LNCAP (cell line): Measurements from ENCODE around the gene SGCE.

Source experiments
- TF ChIP-seq, protein P1 (sequence below): fragments of 450-650 bp; IDR thresholded peaks from 2 replicates; pipeline ENCODE4 v1.5.1; 2017; ENCODE audit warnings: mild to moderate bottlenecking

SGCE gene

DNA sequence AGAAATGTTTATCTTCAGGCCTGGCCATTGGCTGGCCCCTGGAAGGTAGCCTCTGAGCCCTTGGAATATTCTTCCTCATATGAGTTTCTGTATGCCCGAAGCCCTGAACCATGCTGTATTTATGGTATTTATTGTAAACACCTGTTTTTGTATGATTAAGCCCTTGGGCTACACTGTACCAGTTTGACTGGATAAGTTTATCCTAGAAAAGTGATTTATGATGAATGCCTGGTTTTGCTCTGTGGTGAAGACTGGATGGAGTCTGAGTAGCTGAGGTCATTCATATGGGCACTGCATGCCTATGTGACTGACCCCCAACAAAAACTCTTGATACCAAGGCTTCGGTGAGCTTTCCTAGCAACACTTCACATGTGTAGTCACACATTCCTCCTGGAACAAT lies 79.6 kb downstream of the SGCE start:
- TF ChIP-seq, protein P1, sequence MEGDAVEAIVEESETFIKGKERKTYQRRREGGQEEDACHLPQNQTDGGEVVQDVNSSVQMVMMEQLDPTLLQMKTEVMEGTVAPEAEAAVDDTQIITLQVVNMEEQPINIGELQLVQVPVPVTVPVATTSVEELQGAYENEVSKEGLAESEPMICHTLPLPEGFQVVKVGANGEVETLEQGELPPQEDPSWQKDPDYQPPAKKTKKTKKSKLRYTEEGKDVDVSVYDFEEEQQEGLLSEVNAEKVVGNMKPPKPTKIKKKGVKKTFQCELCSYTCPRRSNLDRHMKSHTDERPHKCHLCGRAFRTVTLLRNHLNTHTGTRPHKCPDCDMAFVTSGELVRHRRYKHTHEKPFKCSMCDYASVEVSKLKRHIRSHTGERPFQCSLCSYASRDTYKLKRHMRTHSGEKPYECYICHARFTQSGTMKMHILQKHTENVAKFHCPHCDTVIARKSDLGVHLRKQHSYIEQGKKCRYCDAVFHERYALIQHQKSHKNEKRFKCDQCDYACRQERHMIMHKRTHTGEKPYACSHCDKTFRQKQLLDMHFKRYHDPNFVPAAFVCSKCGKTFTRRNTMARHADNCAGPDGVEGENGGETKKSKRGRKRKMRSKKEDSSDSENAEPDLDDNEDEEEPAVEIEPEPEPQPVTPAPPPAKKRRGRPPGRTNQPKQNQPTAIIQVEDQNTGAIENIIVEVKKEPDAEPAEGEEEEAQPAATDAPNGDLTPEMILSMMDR = no peak

DNA sequence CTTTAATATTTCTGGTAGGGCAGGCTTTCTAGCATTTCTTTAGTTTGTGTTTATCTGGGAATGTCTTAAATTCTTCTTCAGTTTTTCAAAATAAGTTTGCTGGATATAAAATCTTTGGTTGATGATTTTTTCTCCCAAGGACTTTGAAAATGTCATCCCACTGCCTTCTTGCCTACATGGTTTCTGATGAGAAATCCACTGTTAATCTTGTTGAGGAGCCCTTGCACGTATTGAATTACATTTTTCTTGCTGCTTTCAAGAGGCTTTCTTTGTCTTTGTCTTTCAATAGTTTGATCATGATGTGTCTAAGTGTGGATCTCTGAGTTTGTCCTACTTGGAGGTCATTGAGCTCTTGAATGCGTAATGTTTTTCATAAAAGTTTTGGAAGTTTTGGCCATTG lies 80.3 kb downstream of the SGCE start:
- TF ChIP-seq, protein P1 = no peak

DNA sequence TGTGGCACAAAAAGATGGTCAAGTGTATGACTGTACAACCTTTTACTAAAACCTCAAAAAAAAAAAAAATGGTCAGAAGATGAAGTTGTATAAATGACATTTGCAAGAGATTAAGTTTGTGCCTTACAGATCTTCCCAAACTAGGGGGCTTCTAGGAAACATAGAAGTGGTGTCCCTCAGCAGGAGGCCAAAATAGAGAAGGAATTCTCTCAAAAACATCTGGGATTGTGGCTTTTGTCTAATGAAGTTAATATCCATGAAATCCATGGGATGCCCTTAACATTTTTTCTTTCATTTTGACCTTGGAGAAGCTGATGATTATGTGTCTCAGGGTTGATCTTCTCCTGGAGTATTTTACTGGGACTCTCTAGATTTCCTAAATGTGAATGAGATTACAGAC lies 84.1 kb downstream of the SGCE start:
- TF ChIP-seq, protein P1 = no peak

DNA sequence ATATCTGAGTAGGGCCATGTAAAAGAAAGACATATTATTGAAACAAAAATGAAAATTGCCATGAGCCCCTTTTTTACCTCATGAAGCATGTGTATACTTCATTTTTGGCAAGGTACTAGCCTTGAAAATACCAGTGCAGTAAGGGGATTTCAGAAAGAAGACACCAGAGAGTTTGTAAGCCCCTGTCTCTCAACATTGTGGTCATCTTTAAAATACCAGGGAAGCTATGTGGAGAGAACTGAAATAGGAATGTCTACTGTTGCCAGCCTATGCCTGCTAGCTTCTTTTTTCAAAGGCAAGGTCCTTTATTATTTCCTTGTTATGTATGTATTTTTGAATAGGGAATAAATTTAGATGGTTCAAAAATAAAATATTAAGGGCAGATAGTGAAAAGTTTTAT lies 88.5 kb downstream of the SGCE start:
- TF ChIP-seq, protein P1 = no peak

DNA sequence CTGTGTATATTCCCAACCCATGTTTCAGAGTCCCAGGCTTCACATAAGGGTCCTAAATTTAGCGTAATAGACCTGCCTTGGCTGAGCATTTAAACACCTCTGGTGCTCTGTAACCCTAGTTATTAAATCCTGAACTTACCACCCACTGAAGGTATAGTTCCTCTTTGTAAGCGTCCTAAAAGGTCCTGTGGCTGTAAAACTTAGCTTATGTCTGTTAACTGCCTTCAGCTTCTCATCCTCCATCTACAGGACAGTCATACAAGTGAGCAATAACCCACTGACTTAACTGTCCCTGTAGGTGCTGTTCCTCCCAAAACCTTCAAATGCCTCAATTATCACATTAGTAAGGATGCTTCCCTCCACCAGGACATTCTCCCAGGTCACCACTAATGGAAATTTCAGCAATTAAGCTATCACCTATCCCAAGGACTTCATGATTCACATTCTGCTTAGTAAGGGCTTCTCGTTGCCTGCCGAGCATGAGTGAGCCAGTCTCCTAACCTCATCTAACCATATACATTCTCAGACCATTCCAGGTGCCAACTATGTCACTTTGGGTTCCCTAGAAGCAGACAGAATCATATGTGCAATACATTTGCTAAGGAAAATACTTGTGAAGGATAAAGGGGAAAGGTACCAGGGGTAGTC lies 90.6 kb downstream of the SGCE start:
- TF ChIP-seq, protein P1 = no peak

DNA sequence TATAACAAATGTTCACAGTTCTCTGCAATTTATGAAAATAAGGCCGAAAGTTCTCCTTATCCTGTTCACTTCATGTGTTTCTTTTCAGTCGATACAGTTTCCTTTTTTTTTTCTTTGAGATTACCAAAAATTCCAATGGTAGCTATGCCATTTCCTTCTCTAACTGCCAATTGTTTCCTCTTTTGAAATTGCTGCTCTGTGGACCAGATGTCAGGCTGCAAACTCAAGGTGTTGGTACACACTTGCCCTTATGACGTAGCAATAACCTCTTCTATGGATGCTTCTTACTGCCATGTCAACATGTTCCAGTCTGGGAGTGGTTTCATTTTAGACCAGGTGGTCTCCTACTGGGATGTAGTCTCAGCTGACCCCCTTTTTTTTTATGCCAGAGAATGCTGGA lies 93.4 kb downstream of the SGCE start:
- TF ChIP-seq, protein P1 = no peak

DNA sequence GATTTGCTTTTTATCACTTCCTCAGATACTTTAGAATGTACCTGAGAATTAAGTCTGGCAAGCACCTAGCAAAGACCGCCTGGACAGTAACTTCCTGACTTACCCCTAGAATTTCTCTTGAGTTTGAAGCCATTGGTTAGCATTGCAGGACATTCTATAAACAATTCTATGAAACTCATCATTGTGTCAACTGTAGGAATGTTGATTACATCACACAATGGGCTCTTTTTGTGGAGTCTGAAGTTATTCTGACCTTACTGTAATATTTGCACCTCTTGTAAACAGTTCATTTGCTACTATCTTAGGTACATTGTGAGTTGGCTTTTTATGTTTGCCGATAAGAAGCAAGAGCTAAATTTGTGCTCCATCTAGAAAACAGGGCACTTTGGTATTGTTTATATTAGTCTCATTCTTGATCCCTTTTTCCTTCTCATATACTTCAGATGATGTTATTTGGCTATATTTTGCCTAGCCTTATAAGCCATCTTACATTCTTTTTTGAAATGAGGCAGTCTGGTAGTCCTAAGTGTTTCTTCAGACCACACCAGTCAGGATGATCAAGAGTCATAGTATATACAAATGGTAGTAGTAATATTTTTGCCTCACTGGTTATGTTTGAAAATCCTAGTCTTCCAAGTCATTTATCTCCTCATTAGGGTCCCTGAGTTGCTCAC lies 94.0 kb downstream of the SGCE start:
- TF ChIP-seq, protein P1 = no peak
